PC-9 (cell line): ENCODE measurements around the gene GLTP.

Source experiments
- EZH2 ChIP-seq: fragments of 200-600 bp; sonication (generic); IDR thresholded peaks from 2 replicates; pipeline ENCODE4 v1.8.0; 2017; ENCODE audit warnings: antibody characterized with exemption, low read depth
- TF ChIP-seq, protein P1 (sequence below): fragments of 200-600 bp; sonication (generic); conservative IDR thresholded peaks from 2 replicates; pipeline ENCODE4 v1.6.1; 2017; ENCODE audit warnings: mixed run types, antibody characterized with exemption, mild to moderate bottlenecking, moderate library complexity

DNA sequence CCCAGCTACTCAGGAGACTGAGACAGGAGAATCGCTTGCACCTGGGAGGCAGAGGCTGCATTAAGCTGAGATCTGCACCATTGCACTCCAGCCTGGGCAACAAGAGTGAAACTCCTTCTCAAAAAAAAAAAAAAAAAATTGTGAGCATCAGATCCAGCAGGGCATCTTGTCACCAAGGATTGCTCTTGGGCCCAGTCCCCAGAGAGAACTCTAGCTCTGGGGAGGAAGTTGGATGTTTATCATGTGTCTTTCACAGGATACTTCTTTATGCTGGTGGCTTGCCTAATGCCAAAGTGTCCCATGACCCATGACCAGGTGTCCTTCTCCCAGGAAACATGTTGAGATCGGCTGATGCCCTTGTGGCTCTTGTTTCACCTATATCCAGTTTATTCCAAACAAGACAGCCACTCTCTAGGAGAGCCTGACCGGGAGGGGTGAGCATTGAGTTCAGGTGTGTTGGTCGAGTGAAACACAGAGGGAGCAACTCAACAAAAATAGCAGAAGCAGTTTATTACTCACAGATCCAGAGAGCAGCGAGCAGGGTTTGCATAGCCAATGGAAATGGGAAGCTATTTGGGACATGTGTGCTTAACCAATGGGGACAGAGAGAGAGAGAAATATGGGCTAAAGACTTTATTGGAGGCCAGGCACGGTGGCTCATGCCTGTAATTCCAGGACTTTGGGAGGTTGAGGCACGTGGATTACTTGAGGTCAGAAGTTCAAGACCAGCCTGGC is 13.1 kb upstream of the GLTP start:
- TF ChIP-seq, protein P1, sequence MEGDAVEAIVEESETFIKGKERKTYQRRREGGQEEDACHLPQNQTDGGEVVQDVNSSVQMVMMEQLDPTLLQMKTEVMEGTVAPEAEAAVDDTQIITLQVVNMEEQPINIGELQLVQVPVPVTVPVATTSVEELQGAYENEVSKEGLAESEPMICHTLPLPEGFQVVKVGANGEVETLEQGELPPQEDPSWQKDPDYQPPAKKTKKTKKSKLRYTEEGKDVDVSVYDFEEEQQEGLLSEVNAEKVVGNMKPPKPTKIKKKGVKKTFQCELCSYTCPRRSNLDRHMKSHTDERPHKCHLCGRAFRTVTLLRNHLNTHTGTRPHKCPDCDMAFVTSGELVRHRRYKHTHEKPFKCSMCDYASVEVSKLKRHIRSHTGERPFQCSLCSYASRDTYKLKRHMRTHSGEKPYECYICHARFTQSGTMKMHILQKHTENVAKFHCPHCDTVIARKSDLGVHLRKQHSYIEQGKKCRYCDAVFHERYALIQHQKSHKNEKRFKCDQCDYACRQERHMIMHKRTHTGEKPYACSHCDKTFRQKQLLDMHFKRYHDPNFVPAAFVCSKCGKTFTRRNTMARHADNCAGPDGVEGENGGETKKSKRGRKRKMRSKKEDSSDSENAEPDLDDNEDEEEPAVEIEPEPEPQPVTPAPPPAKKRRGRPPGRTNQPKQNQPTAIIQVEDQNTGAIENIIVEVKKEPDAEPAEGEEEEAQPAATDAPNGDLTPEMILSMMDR = no peak
- TF ChIP-seq EZH2 = no peak
